Osteocyte (in vitro differentiated cells): ENCODE results near the gene RPS4Y1. TPM values are rescaled to one million over a fixed set of nuclear protein-coding genes. Genes with fewer than 3 reads are reported as not detected.

Experiments
- DNase-seq: peaks from one replicate; pipeline ENCODE4 v3.0.0; 2021; ENCODE audit warnings: mixed read lengths; ENCODE audit not compliant: unreplicated experiment; ENCODE audit errors: extremely low spot score
- H3K27ac Mint-ChIP-seq: one replicate; pipeline ENCODE4 v1.8.0; 2021; ENCODE audit warnings: mild to moderate bottlenecking, mixed read lengths; ENCODE audit not compliant: unreplicated experiment
- H3K27me3 Mint-ChIP-seq: one replicate; pipeline ENCODE4 v1.8.0; 2021; ENCODE audit warnings: mixed read lengths; ENCODE audit not compliant: unreplicated experiment
- H3K36me3 Mint-ChIP-seq: one replicate; pipeline ENCODE4 v1.8.0; 2021; ENCODE audit warnings: mixed read lengths; ENCODE audit not compliant: unreplicated experiment
- H3K4me1 Mint-ChIP-seq: one replicate; pipeline ENCODE4 v1.8.0; 2021; ENCODE audit warnings: mixed read lengths; ENCODE audit not compliant: unreplicated experiment
- H3K4me3 Mint-ChIP-seq: one replicate; pipeline ENCODE4 v1.8.0; 2021; ENCODE audit warnings: mild to moderate bottlenecking, moderate library complexity, mixed read lengths; ENCODE audit not compliant: unreplicated experiment
- H3K9me3 Mint-ChIP-seq: one replicate; pipeline ENCODE4 v1.8.0; 2021; ENCODE audit warnings: mixed read lengths; ENCODE audit not compliant: unreplicated experiment
- total RNA-seq: library from RNA; stranded (reverse); gene quantifications from 2 replicates; pipeline ENCODE4 v1.2.1, GENCODE V29; 2021
- TF ChIP-seq, protein P1 (sequence below): fragments of 200-600 bp; sonication (generic); IDR thresholded peaks from 2 replicates; pipeline ENCODE4 v1.5.0; 2021; ENCODE audit warnings: antibody characterized with exemption, mild to moderate bottlenecking, moderate library complexity

RPS4Y1 gene
- total RNA-seq, 1 donor from 2014 or later = not detected

DNA sequence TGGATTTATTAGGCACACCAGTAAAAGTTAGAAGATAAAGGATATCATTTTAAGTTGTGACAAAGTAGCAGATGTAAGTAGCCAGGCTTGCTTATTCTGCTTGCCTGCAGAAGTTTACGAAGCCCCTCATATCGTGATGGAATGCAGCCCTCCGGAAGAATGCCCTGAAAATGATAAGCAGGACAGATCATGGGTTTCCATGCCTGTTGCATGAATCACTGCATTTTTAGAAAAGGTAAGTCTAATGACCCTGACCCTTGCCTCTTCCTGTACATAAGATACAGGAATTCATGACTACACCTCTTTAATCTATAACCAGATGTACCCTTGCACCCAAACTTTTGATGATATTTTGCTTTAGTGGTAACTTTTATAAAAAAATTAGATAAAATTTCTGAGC is 16.9 kb upstream of the RPS4Y1 start:
- DNase-seq = no peak

DNA sequence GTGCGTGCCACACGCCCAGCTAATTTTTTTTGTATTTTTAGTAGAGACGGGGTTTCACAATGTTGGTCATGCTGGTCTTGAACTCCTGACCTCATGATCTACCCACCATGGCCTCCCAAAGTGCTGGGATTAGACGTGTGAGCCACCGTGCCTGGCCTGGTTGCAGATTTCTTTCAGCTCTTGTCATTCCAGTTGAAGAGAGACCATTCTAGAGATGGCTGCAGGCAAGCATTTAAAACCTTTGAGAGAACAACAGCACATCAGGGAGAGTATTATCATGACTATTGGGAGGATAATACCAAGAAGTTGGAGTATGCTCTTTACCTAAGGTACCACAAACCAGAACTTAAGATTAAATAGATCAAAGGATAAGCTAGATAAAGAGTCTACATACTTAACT is 12.9 kb upstream of the RPS4Y1 start:
- Mint-ChIP-seq H3K4me3 (no peak overlapping the region), H3K27me3 (no peaks in the 10 kb centered on the region), H3K27ac (no peak overlapping the region), H3K9me3 (no peaks in the 10 kb centered on the region), H3K4me1 (no peaks in the 10 kb centered on the region), H3K36me3 (no peaks in the 10 kb centered on the region)
- TF ChIP-seq, protein P1, sequence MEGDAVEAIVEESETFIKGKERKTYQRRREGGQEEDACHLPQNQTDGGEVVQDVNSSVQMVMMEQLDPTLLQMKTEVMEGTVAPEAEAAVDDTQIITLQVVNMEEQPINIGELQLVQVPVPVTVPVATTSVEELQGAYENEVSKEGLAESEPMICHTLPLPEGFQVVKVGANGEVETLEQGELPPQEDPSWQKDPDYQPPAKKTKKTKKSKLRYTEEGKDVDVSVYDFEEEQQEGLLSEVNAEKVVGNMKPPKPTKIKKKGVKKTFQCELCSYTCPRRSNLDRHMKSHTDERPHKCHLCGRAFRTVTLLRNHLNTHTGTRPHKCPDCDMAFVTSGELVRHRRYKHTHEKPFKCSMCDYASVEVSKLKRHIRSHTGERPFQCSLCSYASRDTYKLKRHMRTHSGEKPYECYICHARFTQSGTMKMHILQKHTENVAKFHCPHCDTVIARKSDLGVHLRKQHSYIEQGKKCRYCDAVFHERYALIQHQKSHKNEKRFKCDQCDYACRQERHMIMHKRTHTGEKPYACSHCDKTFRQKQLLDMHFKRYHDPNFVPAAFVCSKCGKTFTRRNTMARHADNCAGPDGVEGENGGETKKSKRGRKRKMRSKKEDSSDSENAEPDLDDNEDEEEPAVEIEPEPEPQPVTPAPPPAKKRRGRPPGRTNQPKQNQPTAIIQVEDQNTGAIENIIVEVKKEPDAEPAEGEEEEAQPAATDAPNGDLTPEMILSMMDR = no peak
- DNase-seq = no peak

More for the DNA sequence above, 16.9 kb upstream of the RPS4Y1 start:
- Mint-ChIP-seq H3K36me3 (no peaks in the 10 kb centered on the region), H3K27me3 (no peaks in the 10 kb centered on the region), H3K9me3 (no peaks in the 10 kb centered on the region), H3K4me3 (no peak overlapping the region), H3K27ac (no peak overlapping the region), H3K4me1 (no peaks in the 10 kb centered on the region)
- TF ChIP-seq, protein P1 = no peak

DNA sequence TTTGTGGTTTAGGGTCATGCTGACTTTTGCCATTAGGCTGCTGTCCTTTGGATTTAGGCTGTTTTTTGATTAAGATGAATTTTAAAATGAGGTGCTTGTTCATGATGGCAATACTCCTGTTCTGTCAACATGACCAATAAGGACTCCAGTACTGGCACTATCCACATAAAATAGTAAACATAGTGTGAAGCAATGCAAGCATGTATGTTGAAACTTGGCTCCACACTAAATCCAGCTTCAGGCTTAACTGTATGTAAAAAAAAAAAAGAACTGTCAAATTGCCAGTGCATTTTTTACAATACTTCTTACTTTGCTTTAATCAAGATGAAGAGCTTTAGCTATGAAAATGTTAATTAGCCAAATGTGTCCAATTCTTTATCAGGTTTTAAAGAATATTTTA is 6.2 kb upstream of the RPS4Y1 start:
- H3K4me1 Mint-ChIP-seq = no peaks in the 10 kb centered on the region
- DNase-seq = no peak
- H3K36me3 Mint-ChIP-seq = no peaks in the 10 kb centered on the region
- no peaks in the 10 kb centered on the region for H3K9me3 Mint-ChIP-seq
- TF ChIP-seq, protein P1 = no peak
- no peaks in the 10 kb centered on the region for H3K27me3 Mint-ChIP-seq
- H3K27ac Mint-ChIP-seq = no peak overlapping the region
- no peak overlapping the region for H3K4me3 Mint-ChIP-seq

DNA sequence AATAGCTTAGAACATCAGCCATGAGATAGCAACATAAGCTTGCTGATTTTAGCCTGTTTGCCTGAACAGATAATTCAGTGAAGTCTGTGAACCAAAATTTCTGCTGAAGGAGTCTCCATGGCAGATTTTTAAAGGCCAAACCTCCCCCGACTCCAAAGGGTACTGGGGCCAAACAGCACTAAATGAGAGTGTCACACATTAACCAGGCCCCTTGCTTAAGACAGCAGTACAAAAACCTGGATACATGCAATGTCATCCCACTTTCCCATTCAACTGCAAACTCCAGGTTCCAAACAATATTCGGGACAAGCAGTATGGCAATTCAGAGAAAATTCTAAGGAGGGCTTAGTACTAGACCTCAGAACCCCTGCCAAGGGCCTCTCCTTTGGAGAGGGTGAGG is 4.3 kb upstream of the RPS4Y1 start:
- DNase-seq = no peak
- Mint-ChIP-seq H3K9me3 (no peaks in the 10 kb centered on the region), H3K36me3 (no peaks in the 10 kb centered on the region), H3K4me3 (no peak overlapping the region), H3K27me3 (no peaks in the 10 kb centered on the region), H3K27ac (no peak overlapping the region), H3K4me1 (no peaks in the 10 kb centered on the region)
- TF ChIP-seq, protein P1 = no peak

DNA sequence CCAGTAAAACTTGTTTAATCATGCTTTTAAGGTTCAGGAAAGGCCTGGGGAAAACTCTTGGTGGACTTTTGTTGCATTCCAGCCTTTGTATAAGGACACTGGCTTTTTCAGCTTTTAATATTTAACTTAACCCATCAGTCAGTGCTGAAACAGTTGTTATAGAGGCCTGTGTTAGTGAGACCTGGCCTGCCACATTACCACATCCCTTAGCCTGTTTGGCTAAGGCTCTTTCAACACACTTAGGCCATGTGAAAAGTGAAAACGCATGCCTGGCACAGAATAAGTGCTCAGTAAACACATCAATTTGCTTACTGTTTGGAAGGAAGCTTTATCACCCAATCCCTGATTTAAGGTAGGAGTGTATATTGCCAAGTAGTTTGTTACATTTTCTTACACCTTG is 3.5 kb upstream of the RPS4Y1 start:
- TF ChIP-seq, protein P1 = no peak
- H3K27ac Mint-ChIP-seq = no peak overlapping the region
- no peak overlapping the region for H3K4me3 Mint-ChIP-seq

More for the DNA sequence above, 3.5 kb upstream of the RPS4Y1 start:
- no peaks in the 10 kb centered on the region for H3K9me3 Mint-ChIP-seq
- no peaks in the 10 kb centered on the region for H3K4me1 Mint-ChIP-seq
- H3K27me3 Mint-ChIP-seq = no peaks in the 10 kb centered on the region
- no peak for DNase-seq
- no peaks in the 10 kb centered on the region for H3K36me3 Mint-ChIP-seq
